ENCODE results near the gene LNX2.

Gene LNX2

GRCh38 chr13:27637289-27637626 is 16.9 kb upstream of the LNX2 start:
- Histone ChIP-seq H3K9me3 (ENCODE audit: severe bottlenecking) (no peaks in the 10 kb centered on the region), H3K27ac (no peak overlapping the region), H3K27me3 (ENCODE audit: insufficient read depth, low read depth, severe bottlenecking) (no peaks in the 10 kb centered on the region), H3K4me3 (ENCODE audit: low read depth, low read length) (no peak overlapping the region), H3K36me3 (peaks cover 12% of the 10 kb centered on the region)
- no peak for TF ChIP-seq CTCF (IDR thresholded peaks at IDR 0.05; ENCODE audit: low read depth, low read length)
- DNase-seq: no peak

- H3K27me3 ChIP-seq (ENCODE audit: insufficient read depth, low read depth, severe bottlenecking): no peaks in the 10 kb centered on the region
- DNase-seq: no peak
- peaks cover 16% of the 10 kb centered on the region for H3K36me3 ChIP-seq
- no peak overlapping the region for H3K4me3 ChIP-seq (ENCODE audit: low read depth, low read length)
- H3K9me3 ChIP-seq (ENCODE audit: severe bottlenecking): no peaks in the 10 kb centered on the region
- H3K27ac ChIP-seq: no peak overlapping the region
- no peak for TF ChIP-seq CTCF (IDR thresholded peaks at IDR 0.05; ENCODE audit: low read depth, low read length)
These were observed 16.4 kb upstream of the LNX2 start for GRCh38 chr13:27636589-27637288.

- no peaks in the 10 kb centered on the region for H3K9me3 ChIP-seq (ENCODE audit: severe bottlenecking)
- H3K4me3 ChIP-seq (ENCODE audit: low read depth, low read length): no peak overlapping the region
- H3K27ac ChIP-seq: no peak overlapping the region
- TF ChIP-seq CTCF (IDR thresholded peaks at IDR 0.05; ENCODE audit: low read depth, low read length): no peak
- H3K36me3 ChIP-seq: peaks cover 24% of the 10 kb centered on the region
- no peak for DNase-seq
- no peaks in the 10 kb centered on the region for H3K27me3 ChIP-seq (ENCODE audit: insufficient read depth, low read depth, severe bottlenecking)
These were observed 14.9 kb upstream of the LNX2 start for GRCh38 chr13:27635266-27635665.

GRCh38 chr13:27634791-27635190 is 14.5 kb upstream of the LNX2 start:
- H3K27ac ChIP-seq: no peak overlapping the region
- H3K36me3 ChIP-seq: peaks cover 24% of the 10 kb centered on the region
- no peaks in the 10 kb centered on the region for H3K9me3 ChIP-seq (ENCODE audit: severe bottlenecking)
- DNase-seq: no peak
- H3K27me3 ChIP-seq (ENCODE audit: insufficient read depth, low read depth, severe bottlenecking): no peaks in the 10 kb centered on the region
- TF ChIP-seq CTCF (IDR thresholded peaks at IDR 0.05; ENCODE audit: low read depth, low read length): no peak
- H3K4me3 ChIP-seq (ENCODE audit: low read depth, low read length): no peak overlapping the region

GRCh38 chr13:27634231-27634630 is 13.9 kb upstream of the LNX2 start:
- Histone ChIP-seq H3K4me3 (ENCODE audit: low read depth, low read length) (no peak overlapping the region), H3K27ac (no peak overlapping the region), H3K9me3 (ENCODE audit: severe bottlenecking) (no peaks in the 10 kb centered on the region), H3K27me3 (ENCODE audit: insufficient read depth, low read depth, severe bottlenecking) (no peaks in the 10 kb centered on the region), H3K36me3 (peaks cover 24% of the 10 kb centered on the region)
- no peak for DNase-seq
- TF ChIP-seq CTCF (IDR thresholded peaks at IDR 0.05; ENCODE audit: low read depth, low read length): no peak

- Histone ChIP-seq H3K36me3 (peaks cover 24% of the 10 kb centered on the region), H3K27ac (no peak overlapping the region), H3K4me3 (ENCODE audit: low read depth, low read length) (no peak overlapping the region), H3K27me3 (ENCODE audit: insufficient read depth, low read depth, severe bottlenecking) (no peaks in the 10 kb centered on the region), H3K9me3 (ENCODE audit: severe bottlenecking) (no peaks in the 10 kb centered on the region)
- no peak for DNase-seq
- TF ChIP-seq CTCF (IDR thresholded peaks at IDR 0.05; ENCODE audit: low read depth, low read length): no peak
These were observed 12.3 kb upstream of the LNX2 start for GRCh38 chr13:27632648-27633047.

All from WERI-Rb-1 (cell line).